GM21717 (cell line): ENCODE data around the gene ZNF48.

Experiments
- ATAC-seq: cut with Tn5 transposase; IDR thresholded peaks from one replicate; pipeline ENCODE4 v1.9.1; 2021; ENCODE audit warnings: mild to moderate bottlenecking, moderate library complexity; ENCODE audit not compliant: unreplicated experiment

The ZNF48 gene

GRCh38 chr16:30358577-30358936 lies 36.7 kb upstream of the ZNF48 start:
- ATAC-seq: no peak

DNA sequence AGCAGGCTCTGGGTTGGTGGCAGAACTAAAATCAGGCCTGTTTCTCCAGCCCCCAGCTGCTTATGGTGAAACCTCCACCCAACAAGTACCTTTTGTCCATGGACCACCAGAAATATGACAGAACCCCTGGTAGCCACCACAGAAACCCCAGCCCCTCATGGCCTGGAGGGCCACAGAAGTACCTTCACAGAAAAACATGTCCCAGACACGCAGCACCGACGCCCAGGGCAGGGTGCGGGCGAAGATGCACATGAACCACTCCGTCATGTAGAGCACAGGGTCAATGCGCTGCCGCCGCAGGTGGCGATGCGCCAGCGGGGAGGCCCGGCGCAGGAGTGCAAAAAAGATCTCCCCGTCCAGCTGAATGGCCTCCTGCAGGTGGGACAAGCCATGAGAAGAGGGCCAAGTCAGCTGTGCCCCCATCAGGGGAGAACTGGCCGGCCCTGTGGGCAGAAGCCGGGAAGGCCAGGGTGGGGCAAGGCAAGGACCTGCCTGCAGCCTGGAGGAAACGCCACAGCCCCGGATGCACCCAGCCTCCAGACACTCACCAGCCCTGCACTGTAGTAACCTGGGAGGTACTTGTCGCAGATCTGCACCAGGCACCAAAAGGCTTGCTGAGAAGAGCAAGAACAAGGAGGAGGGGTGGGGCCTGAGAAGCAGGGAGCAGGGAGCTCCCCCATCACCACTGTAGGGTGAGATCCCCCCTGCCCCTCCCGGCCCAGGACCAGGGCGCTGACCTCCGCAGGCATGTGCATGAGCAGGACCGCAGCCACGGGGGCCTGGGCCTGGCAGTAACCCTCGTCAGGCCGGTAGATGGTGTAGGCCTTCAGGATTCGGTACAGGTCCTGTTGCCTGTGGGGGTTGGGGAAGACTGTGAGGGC lies 36.0 kb upstream of the ZNF48 start:
- no peak for ATAC-seq

DNA sequence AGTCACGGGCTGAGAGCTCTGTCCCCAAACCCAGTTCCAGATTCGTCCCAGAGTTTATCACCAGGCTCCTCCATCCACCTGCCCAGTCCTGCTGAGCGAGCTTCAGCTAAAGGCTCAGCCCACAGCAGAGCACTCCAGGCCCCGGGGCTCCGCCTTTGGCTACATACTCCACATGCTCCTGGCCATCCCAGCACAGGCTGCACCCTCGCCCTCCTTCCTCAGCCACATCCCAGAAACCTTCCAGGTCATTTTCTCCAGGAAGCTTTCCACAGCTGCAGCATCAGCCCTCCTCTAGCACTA lies 35.4 kb upstream of the ZNF48 start:
- ATAC-seq: no peak

DNA sequence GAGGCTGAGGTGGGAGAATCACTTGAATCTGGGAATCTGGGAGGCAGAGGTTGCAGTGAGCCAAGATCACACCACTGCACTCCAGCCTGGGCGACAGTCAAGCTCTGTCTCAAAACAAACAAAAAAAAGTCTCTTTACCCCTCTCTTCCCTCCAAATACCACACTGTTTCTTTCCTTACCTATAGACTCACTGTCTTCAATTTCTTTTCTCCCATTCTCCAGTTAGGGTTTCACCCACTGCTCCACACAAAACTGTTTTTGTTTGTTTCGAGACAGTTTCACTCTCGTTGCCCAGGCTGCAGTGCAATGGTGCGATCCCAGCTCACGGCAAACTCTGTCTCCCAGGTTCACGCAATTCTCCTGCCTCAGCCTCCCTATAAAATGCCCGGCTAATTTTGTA lies 34.0 kb upstream of the ZNF48 start:
- ATAC-seq: no peak

DNA sequence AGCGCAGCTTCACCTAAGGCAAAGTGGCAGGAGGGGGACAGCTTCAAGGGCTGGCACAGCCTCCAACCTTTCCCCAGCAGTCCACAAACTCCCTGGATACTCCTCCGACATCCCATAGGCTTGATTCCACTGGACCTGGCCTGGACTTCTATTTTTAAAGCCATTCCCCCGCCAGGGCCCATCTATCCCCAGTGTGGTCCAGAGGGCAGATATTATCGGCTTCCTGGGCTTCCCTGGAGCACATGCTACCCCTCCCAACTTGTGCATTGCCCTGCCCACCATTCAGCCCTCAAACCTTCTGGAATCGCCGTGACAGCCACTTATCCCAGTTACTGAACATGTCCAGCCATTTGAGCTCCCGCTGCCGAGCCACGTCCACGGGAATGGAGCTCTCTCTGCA lies 30.0 kb upstream of the ZNF48 start:
- ATAC-seq: no peak

GRCh38 chr16:30366511-30366910 lies 28.7 kb upstream of the ZNF48 start:
- no peak for ATAC-seq

GRCh38 chr16:30367349-30368009 lies 27.7 kb upstream of the ZNF48 start:
- no peak for ATAC-seq

- no peak for ATAC-seq
These were observed 27.0 kb upstream of the ZNF48 start for GRCh38 chr16:30368122-30368791.

DNA sequence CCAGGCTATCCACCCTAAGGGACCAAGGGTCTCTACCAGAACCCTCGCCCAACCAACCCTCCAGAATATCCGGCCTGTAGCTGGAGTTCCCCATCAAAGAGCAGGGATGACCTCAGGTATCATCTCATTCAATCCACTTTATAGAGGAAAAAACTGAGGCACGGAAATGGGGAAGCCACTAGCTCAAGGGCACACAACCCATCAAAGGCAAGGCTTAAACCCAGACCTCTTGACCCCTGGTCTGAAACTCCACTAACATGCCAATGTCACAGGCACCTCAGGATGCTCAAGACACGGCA lies 26.5 kb upstream of the ZNF48 start:
- no peak for ATAC-seq

- no peak for ATAC-seq
These were observed 25.9 kb upstream of the ZNF48 start for GRCh38 chr16:30369091-30369937.

- no peak for ATAC-seq
These were observed 25.2 kb upstream of the ZNF48 start for GRCh38 chr16:30369938-30370455.

DNA sequence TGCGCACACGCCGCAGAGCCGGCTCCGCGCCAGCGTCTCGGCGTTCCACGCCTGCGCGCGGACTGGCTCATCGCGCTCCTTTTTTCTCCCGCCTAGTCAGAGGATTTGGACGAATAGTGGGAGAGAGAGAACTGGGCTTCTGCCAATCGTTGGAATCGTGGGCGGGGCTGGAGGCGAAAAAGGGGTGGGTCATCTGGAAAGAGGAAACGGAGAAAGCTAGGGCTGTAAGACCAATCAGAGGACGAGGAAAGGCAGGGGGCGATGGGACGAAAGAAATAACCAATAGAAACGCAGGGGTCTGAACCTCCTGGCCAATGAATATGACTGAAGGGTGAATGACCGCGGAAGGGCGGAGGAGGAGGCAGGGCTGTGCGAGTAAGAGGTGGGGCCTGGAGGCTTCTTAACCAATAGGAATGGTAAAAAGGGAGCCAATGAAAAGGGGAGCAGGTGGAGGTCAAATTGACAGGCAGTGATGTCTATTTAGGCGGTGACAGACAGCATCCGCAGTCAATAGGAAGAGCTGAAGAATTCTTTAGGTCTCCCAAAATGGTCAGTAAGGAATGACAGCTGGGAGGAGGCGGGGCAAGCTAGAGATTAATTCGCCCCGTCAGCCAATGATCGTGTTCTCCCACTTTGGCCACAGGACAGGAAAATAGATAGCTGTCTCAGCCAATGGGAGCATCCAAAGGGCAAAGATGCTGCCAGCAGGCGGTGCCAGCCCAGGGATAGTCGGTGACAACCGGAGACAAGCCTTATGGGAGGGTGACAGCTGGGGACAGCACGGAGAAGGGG lies 24.6 kb upstream of the ZNF48 start, which contains the start of gene TBC1D10B:
TBC1D10B (minus strand) TSS at position 39 of the 792 bp plus-strand sequence. CDS start 311 bp downstream, outside the sequence.
- ATAC-seq: peak; percentile 74

DNA sequence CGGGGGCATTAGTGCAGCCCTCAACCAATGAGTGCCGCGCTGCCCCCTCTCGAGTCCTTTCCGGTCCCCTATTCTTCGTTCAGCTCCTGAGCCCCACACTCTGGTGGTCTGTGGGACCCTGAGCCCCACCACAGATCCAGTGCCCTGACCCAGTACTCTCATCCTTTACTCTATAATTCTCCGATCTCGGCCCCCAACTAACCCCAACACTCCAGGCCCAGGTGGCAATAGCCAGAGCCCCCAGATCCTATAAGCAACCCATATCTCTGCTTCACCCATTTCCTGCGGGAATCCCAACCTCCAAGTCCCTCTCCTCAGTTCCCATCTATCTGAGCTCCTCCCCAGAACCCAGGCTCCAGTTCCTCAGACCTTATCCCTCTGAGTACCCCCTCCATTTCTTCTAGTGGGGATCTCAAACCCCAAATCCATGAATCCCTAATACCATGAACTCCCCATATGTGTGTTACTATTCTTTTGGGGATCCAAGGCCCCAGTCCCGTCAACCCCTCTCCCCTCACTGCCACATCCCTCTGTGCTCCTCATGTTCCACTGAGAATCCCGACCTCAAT lies 23.9 kb upstream of the ZNF48 start:
- no peak for ATAC-seq

GRCh38 chr16:30372038-30372712 lies 23.0 kb upstream of the ZNF48 start:
- no peak for ATAC-seq

- ATAC-seq: no peak
These were observed 22.5 kb upstream of the ZNF48 start for GRCh38 chr16:30372725-30373124.

GRCh38 chr16:30374538-30374937 lies 20.7 kb upstream of the ZNF48 start, which contains the start of gene MYL11:
Gene MYL11, plus strand, starts transcription at chr16:30374802. Its CDS starts 56 bp downstream, at chr16:30374858.
- no peak for ATAC-seq

DNA sequence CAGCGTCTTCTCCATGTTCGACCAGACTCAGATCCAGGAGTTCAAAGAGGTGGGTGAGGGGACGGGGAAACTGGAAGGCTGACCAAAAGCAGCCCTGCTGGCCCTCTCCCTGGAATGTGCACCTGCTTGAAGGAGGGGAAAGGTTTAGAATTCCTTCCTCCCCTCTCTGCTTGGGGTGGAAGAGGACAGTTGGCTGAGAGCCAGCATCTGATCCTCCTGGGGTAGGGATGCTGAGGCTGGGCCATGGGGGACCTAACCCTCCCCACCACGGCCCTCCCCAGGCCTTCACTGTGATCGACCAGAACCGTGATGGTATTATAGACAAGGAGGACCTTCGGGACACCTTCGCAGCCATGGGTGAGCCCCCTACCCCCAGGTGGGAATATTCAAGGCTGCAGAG lies 19.4 kb upstream of the ZNF48 start:
- no peak for ATAC-seq

DNA sequence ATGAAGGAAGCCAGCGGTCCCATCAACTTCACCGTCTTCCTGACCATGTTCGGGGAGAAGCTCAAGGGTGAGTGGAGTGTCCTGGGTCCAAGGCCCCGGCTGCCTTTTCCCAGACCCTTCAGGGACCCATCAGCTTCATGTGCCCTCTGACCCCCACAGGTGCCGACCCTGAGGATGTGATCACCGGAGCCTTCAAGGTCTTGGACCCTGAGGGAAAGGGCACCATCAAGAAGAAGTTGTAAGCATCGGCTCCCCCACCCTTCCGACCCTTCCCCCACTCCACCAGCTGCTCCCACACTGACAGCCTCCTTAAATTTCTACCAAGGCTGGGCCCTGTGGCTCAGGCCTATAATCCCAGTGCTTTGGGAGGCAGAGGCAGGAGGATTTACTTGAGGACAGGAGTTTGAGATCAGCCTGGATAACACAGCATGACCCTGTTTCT lies 18.7 kb upstream of the ZNF48 start:
- ATAC-seq: no peak
